Mesendoderm (in vitro differentiated cells): Measurements from ENCODE around the gene FOLR1. TPM values are rescaled to one million over a fixed set of nuclear protein-coding genes. Genes with fewer than 3 reads are reported as not detected.
"Not testable (repeated sequence)": the region's sequence is repeated elsewhere in the genome, so short reads cannot be mapped to it uniquely, and the experiment has no call there.

Experiments
- DNase-seq: peaks from one replicate; pipeline ENCODE4 v3.0.0; 2013
- H2AK5ac ChIP-seq: 2 replicates; pipeline ENCODE4 v1.6.1; 2013; ENCODE audit warnings: low read length, inconsistent platforms
- H2BK120ac ChIP-seq: 2 replicates; pipeline ENCODE4 v1.6.1; 2013; ENCODE audit warnings: low read depth, mild to moderate bottlenecking, low read length, moderate library complexity, mixed read lengths
- H2BK15ac ChIP-seq: replicated peaks from 2 replicates; pipeline ENCODE4 v1.6.1; 2013; ENCODE audit warnings: low read depth, mild to moderate bottlenecking, moderate library complexity
- H2BK5ac ChIP-seq: 2 replicates; pipeline ENCODE4 v1.6.1; 2013; ENCODE audit warnings: low read length, inconsistent platforms
- H3K18ac ChIP-seq: 2 replicates; pipeline ENCODE4 v1.6.1; 2013; ENCODE audit warnings: mild to moderate bottlenecking, low read length, mixed read lengths
- H3K23ac ChIP-seq: one replicate; pipeline ENCODE4 v1.6.1; 2013; ENCODE audit warnings: low read length
- H3K27ac ChIP-seq: 2 replicates; pipeline ENCODE4 v1.5.1; 2013; ENCODE audit warnings: low read depth, mild to moderate bottlenecking, inconsistent platforms, low read length, moderate library complexity
- H3K27me3 ChIP-seq: 2 replicates; pipeline ENCODE4 v1.6.1; 2013; ENCODE audit warnings: low read length, control low read depth, mild to moderate bottlenecking, inconsistent platforms; ENCODE audit not compliant: insufficient read depth, poor library complexity
- H3K36me3 ChIP-seq: 2 replicates; pipeline ENCODE4 v1.6.1; 2013; ENCODE audit warnings: low read length, inconsistent platforms; ENCODE audit not compliant: control insufficient read depth, insufficient read depth
- H3K4ac ChIP-seq: one replicate; pipeline ENCODE4 v1.6.1; 2013; ENCODE audit warnings: low read depth, mild to moderate bottlenecking, low read length, moderate library complexity
- H3K4me1 ChIP-seq: 2 replicates; pipeline ENCODE4 v1.6.1; 2013; ENCODE audit warnings: low read depth, low read length, inconsistent platforms; ENCODE audit not compliant: control insufficient read depth
- H3K4me2 ChIP-seq: 2 replicates; pipeline ENCODE4 v1.6.1; 2013; ENCODE audit warnings: low read length
- H3K4me3 ChIP-seq: 2 replicates; pipeline ENCODE4 v1.5.1; 2013; ENCODE audit warnings: mild to moderate bottlenecking, low read length
- H3K56ac ChIP-seq: one replicate; pipeline ENCODE4 v1.6.1; 2013; ENCODE audit warnings: low read length
- H3K79me1 ChIP-seq: 2 replicates; pipeline ENCODE4 v1.6.1; 2013; ENCODE audit warnings: low read length, inconsistent platforms
- H3K79me2 ChIP-seq: 2 replicates; pipeline ENCODE4 v1.6.1; 2013; ENCODE audit warnings: mild to moderate bottlenecking, low read length; ENCODE audit not compliant: control insufficient read depth, insufficient read depth
- H3K9ac ChIP-seq: 2 replicates; pipeline ENCODE4 v1.6.1; 2013; ENCODE audit warnings: low read length, inconsistent platforms
- H4K5ac ChIP-seq: one replicate; pipeline ENCODE4 v1.6.1; 2013; ENCODE audit warnings: low read length
- H4K8ac ChIP-seq: one replicate; pipeline ENCODE4 v1.6.1; 2013; ENCODE audit warnings: low read depth, mild to moderate bottlenecking, control low read depth, low read length, moderate library complexity
- whole genome bisulfite sequencing: extraction: QIAGEN DNeasy Blood & Tissue Kit; methylation state at CpG from one replicate; pipeline ENCODE4 v1.1.7; 2013; ENCODE audit warnings: low lambda C conversion rate, missing lambda C conversion rate; ENCODE audit not compliant: insufficient coverage; ENCODE audit errors: extremely low coverage; 5-methylcytosine and 5-hydroxymethylcytosine counted together
- polyA plus RNA-seq, 2 experiments: library from polyadenylated mRNA; stranded (reverse); fragments of 200-250 nt; gene quantifications; one replicate each; pipeline ENCODE4 v1.2.3, GENCODE V29; 2013

Gene FOLR1
- 1.2 TPM for polyA plus RNA-seq (2013, experiment 1 of 2)
- 1.3 TPM for polyA plus RNA-seq (2013, experiment 2 of 2)

DNA sequence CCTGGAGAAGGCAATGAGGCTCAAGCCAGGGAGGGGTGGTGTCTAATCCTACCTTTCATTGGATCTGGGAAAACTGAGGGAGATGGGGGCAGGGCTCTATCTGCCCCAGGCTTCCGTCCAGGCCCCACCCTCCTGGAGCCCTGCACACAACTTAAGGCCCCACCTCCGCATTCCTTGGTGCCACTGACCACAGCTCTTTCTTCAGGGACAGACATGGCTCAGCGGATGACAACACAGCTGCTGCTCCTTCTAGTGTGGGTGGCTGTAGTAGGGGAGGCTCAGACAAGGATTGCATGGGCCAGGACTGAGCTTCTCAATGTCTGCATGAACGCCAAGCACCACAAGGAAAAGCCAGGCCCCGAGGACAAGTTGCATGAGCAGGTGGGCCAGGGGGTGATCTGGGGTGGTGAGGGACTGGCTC is at the start of gene FOLR1:
Gene FOLR1, plus strand, starts transcription at position 180 of the 421 bp plus-strand sequence. Its CDS starts 34 bp downstream, at position 214.
- DNase-seq: peak; percentile 71
- no peak within 1 kb of the TSS for H3K4ac ChIP-seq
- no peak within 1 kb of the TSS for H2BK120ac ChIP-seq
- no peak within 1 kb of the TSS for H4K8ac ChIP-seq
- no peak within 1 kb of the TSS for H3K4me2 ChIP-seq
- H3K79me2 ChIP-seq: no peaks in the 10 kb centered on the region
- no peak within 1 kb of the TSS for H3K4me3 ChIP-seq
- H2AK5ac ChIP-seq: no peak within 1 kb of the TSS
- H3K18ac ChIP-seq: no peak within 1 kb of the TSS
- no peaks in the 10 kb centered on the region for H3K36me3 ChIP-seq
- H3K23ac ChIP-seq: no peak within 1 kb of the TSS
- H3K9ac ChIP-seq: no peak within 1 kb of the TSS
- H3K79me1 ChIP-seq: no peaks in the 10 kb centered on the region
- no peak within 1 kb of the TSS for H4K5ac ChIP-seq
- H2BK15ac ChIP-seq: no peak within 1 kb of the TSS
- no peak within 1 kb of the TSS for H3K56ac ChIP-seq
- H3K4me1 ChIP-seq: peaks cover 14% of the 10 kb centered on the region
- H3K27me3 ChIP-seq: no peaks in the 10 kb centered on the region
- H2BK5ac ChIP-seq: no peak within 1 kb of the TSS
- no CpG with 5 or more reads among the region's 5 CpGs for WGBS
- no peak within 1 kb of the TSS for H3K27ac ChIP-seq

DNA sequence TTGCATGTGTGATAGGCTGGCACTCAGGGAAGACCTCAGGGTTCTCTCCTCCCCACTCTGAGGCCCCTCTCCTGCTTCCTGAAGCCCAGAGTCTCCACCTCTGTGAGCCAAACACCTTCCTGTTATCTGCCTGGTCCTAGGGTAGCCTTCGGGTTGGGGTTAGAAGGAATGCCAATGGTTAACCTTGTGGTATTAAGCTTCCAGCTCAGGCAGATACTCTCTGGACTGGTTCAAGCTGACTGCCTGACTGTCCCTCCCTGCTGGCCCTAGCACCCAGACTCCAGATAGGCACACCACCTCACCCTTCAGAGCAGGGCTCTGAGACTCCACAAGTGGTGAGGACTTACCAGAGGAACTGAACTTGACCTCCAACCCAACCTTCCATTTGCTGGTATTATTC is 49.4 kb upstream of the FOLR1 start:
- not testable (repeated sequence) for H3K36me3 ChIP-seq, H3K18ac ChIP-seq, H3K27ac ChIP-seq, H3K23ac ChIP-seq, H4K8ac ChIP-seq, H3K79me2 ChIP-seq, DNase-seq, H2BK15ac ChIP-seq, H3K79me1 ChIP-seq, H3K4ac ChIP-seq, H2AK5ac ChIP-seq, H4K5ac ChIP-seq, H3K27me3 ChIP-seq, H3K4me2 ChIP-seq, H3K9ac ChIP-seq, H3K4me1 ChIP-seq, H3K4me3 ChIP-seq, H2BK120ac ChIP-seq, H3K56ac ChIP-seq, H2BK5ac ChIP-seq
- no CpG with 5 or more reads among the region's 1 CpG for WGBS

DNA sequence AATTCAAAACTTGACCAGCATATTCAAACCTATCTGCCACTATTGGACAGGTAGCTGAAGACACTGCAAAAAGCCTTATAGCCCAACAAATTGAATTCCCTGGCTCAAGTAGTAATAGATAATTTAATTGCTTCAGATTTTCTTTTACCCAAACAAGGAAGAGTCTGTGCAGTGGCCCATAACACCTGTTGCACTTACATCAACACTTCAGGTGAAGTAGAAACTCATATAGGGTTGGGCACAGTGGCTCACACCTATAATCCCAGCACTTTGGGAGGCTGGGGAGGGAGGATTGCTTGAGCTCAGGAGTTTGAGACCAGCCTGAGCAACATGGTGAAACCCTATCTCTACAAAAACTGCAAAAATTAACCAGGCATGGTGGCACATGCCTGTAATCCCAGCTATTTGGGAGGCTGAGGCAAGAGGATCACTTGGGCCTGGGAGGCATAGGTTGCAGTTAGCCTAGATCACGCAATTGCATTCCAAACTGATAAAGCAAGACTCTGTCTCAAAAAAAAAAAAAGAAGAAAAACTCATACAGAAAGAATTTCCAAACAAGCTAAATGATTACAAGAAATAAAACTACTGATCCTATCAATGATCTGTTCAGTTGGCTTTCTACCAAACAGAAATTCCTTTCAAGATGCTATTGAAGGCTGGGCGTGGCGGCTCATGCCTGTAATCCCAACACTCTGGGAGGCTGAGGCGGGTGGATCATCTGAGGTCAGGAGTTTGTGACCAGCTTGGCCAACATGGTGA is 47.0 kb upstream of the FOLR1 start:
- WGBS: no CpG with 5 or more reads among the region's 4 CpGs
- DNase-seq: no peak
- no peak overlapping the region for H3K4ac ChIP-seq

DNA sequence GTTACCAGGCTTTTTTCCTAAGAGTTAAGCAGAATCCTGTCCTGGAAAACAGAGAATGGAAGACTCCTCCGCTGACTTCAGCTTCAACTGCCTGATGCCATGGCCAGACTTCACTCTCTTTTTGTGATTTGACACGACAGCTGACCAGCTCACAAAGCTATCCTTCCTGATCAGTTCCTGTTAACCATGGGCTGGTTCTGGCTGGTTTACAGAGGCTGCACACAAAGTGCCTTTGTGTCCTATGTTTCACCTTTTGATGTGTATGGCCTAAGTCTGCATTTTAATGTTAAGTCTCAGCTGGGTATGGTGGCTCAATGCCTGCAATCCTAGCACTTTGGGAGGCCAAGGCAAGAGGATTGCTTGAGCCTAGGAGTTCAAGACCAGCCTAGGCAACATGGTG is 45.3 kb upstream of the FOLR1 start:
- Histone ChIP-seq H3K27ac (no peak overlapping the region), H3K79me2 (no peaks in the 10 kb centered on the region), H3K9ac (no peak overlapping the region), H3K4me3 (no peak overlapping the region), H3K27me3 (no peaks in the 10 kb centered on the region), H4K8ac (no peak overlapping the region), H3K79me1 (no peaks in the 10 kb centered on the region), H2BK15ac (no peak overlapping the region), H4K5ac (no peak overlapping the region), H3K4me2 (no peak overlapping the region), H2BK5ac (no peak overlapping the region), H3K23ac (no peak overlapping the region), H3K18ac (no peak overlapping the region), H3K36me3 (no peaks in the 10 kb centered on the region), H2BK120ac (no peak overlapping the region), H3K56ac (no peak overlapping the region), H3K4ac (no peak overlapping the region), H2AK5ac (no peak overlapping the region), H3K4me1 (no peaks in the 10 kb centered on the region)
- DNase-seq: no peak
- WGBS: no CpG with 5 or more reads among the region's 2 CpGs

More for the DNA sequence above, 47.0 kb upstream of the FOLR1 start:
- H4K8ac ChIP-seq: no peak overlapping the region
- H3K36me3 ChIP-seq: no peaks in the 10 kb centered on the region
- no peaks in the 10 kb centered on the region for H3K27me3 ChIP-seq
- no peak overlapping the region for H2BK5ac ChIP-seq
- no peak overlapping the region for H2BK15ac ChIP-seq
- no peak overlapping the region for H2AK5ac ChIP-seq
- H3K79me2 ChIP-seq: no peaks in the 10 kb centered on the region
- no peaks in the 10 kb centered on the region for H3K4me1 ChIP-seq
- H3K23ac ChIP-seq: no peak overlapping the region
- no peak overlapping the region for H4K5ac ChIP-seq
- H2BK120ac ChIP-seq: no peak overlapping the region
- H3K27ac ChIP-seq: no peak overlapping the region
- no peak overlapping the region for H3K9ac ChIP-seq
- H3K4me3 ChIP-seq: no peak overlapping the region
- H3K18ac ChIP-seq: no peak overlapping the region
- no peak overlapping the region for H3K56ac ChIP-seq
- H3K4me2 ChIP-seq: no peak overlapping the region
- H3K79me1 ChIP-seq: no peaks in the 10 kb centered on the region

DNA sequence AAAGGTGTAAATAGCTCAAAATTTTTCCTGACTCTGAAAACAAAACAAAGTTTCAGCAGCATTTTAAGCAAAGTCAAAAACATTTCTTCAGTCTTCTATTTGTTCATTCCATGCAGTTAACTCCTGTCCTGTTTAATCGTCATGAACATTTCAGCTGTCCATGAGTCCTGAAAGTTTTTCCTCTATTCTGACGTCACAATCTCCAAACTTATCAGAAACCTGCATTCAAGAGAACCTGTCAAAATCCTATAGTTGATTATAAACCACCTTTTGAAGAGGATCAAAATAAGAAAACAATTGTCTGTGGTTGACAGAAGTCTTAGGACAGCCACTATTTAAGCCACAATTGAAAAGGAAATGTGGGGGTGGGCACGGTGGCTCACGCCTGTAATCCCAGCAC is 41.1 kb upstream of the FOLR1 start:
- Histone ChIP-seq H3K9ac (no peak overlapping the region), H2AK5ac (no peak overlapping the region), H3K4me1 (no peaks in the 10 kb centered on the region), H3K79me2 (no peaks in the 10 kb centered on the region), H4K5ac (no peak overlapping the region), H3K4me3 (no peak overlapping the region), H2BK120ac (no peak overlapping the region), H3K56ac (no peak overlapping the region), H3K27ac (no peak overlapping the region), H2BK15ac (no peak overlapping the region), H3K4me2 (no peak overlapping the region), H3K36me3 (no peaks in the 10 kb centered on the region), H2BK5ac (no peak overlapping the region), H3K23ac (no peak overlapping the region), H3K18ac (no peak overlapping the region), H3K27me3 (no peaks in the 10 kb centered on the region), H4K8ac (no peak overlapping the region), H3K79me1 (no peaks in the 10 kb centered on the region), H3K4ac (no peak overlapping the region)
- DNase-seq: no peak
- WGBS: no CpG with 5 or more reads among the region's 4 CpGs

DNA sequence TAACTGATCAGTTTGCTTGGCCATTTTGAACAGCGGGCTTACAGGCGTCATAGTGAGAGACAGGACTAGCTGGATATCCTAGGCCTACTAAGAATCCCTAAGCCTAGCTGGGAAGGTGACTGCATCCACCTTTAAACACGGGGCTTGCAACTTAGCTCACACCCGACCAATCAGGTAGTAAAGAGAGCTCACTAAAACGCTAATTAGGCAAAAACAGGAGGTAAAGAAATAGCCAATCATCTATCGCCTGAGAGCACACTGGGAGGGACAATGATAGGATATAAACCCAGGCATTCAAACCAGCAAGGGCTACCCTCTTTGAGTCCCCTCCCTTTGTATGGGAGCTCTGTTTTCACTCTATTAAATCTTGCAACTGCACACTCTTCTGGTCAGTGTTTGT is 38.1 kb upstream of the FOLR1 start:
- not testable (repeated sequence) for H3K23ac ChIP-seq, H3K56ac ChIP-seq, H3K79me1 ChIP-seq, H3K27me3 ChIP-seq, H3K18ac ChIP-seq, H4K8ac ChIP-seq, H3K4me2 ChIP-seq, H3K36me3 ChIP-seq, DNase-seq, H3K4me1 ChIP-seq, H2BK120ac ChIP-seq, H4K5ac ChIP-seq, H2AK5ac ChIP-seq, H2BK15ac ChIP-seq, H3K27ac ChIP-seq, H3K4me3 ChIP-seq, H3K9ac ChIP-seq, H2BK5ac ChIP-seq, H3K79me2 ChIP-seq
- peak overlapping the region; percentile 16 for H3K4ac ChIP-seq
- no CpG with 5 or more reads among the region's 6 CpGs for WGBS
